ENCODE results near the gene ERCC1. TPM values are rescaled to one million over a fixed set of nuclear protein-coding genes. Genes with fewer than 3 reads are reported as not detected.
"Not testable (repeated sequence)": the region's sequence is repeated elsewhere in the genome, so short reads cannot be mapped to it uniquely, and the experiment has no call there.

The ERCC1 gene
- total RNA-seq, 1 donor, result 73.0 TPM

- DNase-seq (ENCODE audit: low read depth), result no peak
- no peak overlapping the region for H3K4me3 ChIP-seq (ENCODE audit: low read depth, low read length)
- TF ChIP-seq, protein P1, sequence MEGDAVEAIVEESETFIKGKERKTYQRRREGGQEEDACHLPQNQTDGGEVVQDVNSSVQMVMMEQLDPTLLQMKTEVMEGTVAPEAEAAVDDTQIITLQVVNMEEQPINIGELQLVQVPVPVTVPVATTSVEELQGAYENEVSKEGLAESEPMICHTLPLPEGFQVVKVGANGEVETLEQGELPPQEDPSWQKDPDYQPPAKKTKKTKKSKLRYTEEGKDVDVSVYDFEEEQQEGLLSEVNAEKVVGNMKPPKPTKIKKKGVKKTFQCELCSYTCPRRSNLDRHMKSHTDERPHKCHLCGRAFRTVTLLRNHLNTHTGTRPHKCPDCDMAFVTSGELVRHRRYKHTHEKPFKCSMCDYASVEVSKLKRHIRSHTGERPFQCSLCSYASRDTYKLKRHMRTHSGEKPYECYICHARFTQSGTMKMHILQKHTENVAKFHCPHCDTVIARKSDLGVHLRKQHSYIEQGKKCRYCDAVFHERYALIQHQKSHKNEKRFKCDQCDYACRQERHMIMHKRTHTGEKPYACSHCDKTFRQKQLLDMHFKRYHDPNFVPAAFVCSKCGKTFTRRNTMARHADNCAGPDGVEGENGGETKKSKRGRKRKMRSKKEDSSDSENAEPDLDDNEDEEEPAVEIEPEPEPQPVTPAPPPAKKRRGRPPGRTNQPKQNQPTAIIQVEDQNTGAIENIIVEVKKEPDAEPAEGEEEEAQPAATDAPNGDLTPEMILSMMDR (IDR thresholded peaks at IDR 0.05; ENCODE audit: insufficient read depth, low read depth, low read length), result no peak
These were observed 3.8 kb downstream of the ERCC1 start for GRCh38 chr19:45419895-45420294.

DNA sequence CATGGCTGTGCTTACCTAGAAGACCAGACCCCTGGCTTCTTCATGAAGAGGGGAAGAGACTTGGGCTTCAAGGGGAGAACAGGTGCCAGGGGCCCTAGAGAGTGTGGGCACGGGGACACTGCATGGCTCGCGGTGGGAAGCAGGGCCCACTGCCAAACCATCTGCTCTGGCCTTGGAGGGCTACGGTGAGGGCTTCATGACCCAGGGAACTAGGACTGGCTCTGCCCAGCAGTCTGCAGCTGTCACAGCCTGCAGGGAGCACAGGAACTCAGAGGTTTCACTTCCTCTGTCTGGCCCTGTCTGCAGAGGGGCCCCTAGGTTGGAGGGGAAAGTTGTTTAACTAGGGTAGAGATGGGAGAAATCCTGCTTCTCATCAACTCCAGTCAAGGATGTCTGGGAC lies 4.3 kb downstream of the ERCC1 start:
- no peak overlapping the region for H3K4me3 ChIP-seq (ENCODE audit: low read depth, low read length)
- TF ChIP-seq, protein P1 (IDR thresholded peaks at IDR 0.05; ENCODE audit: insufficient read depth, low read depth, low read length), result no peak
- DNase-seq (ENCODE audit: low read depth), result no peak

- no peak for DNase-seq (ENCODE audit: low read depth)
- TF ChIP-seq, protein P1 (IDR thresholded peaks at IDR 0.05; ENCODE audit: insufficient read depth, low read depth, low read length), result no peak
- H3K4me3 ChIP-seq (ENCODE audit: low read depth, low read length), result no peak overlapping the region
These were observed 4.9 kb downstream of the ERCC1 start for GRCh38 chr19:45418802-45419201.

DNA sequence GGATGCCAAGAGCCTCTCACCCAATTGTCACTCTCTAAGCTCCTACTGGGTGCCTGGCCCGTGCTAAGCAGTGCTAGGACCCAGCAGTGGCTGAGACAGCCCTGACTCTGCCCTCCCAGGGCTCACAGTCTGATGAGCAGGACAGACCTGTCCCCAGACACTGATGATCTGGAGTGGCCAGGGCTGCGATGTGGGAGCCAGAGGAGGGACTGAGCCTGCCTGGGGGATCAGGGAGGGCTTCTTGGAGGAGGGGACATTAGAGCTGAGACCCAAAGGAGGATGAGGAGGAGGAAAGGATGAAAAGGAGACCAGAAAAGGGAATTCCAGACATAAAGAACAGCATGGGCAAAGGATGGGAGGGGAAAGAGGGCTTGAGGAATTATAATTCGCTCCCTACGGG lies 6.6 kb downstream of the ERCC1 start:
- no peak overlapping the region for H3K4me3 ChIP-seq (ENCODE audit: low read depth, low read length)
- TF ChIP-seq, protein P1 (IDR thresholded peaks at IDR 0.05; ENCODE audit: insufficient read depth, low read depth, low read length), result no peak
- DNase-seq (ENCODE audit: low read depth), result no peak

DNA sequence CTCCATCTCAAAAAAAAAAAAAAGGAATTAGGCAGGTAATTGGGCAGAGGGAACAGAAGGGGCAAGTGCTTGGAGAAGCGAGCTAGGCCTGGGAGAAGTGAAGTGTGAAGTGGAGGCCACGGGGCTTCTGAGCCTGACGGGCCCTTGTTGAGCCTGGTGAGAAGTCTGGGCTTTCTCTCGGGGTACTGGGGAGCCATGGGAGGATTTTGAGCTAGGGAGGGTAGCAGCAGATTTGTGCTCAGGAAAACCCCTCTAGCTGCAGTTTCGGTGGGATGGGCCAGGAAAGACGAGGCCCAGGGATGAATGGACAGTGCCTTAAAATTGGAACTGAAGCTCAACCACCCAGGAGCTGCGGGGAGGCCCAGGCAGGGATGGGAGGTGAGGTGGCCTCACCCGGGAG lies 9.2 kb downstream of the ERCC1 start:
- TF ChIP-seq, protein P1 (IDR thresholded peaks at IDR 0.05; ENCODE audit: insufficient read depth, low read depth, low read length), result no peak
- DNase-seq (ENCODE audit: low read depth), result no peak
- H3K4me3 ChIP-seq (ENCODE audit: low read depth, low read length), result no peak overlapping the region

GRCh38 chr19:45413497-45413896 lies 10.2 kb downstream of the ERCC1 start:
- no peak overlapping the region for H3K4me3 ChIP-seq (ENCODE audit: low read depth, low read length)
- TF ChIP-seq, protein P1 (IDR thresholded peaks at IDR 0.05; ENCODE audit: insufficient read depth, low read depth, low read length), result no peak
- peak; percentile 21 for DNase-seq (ENCODE audit: low read depth)

DNA sequence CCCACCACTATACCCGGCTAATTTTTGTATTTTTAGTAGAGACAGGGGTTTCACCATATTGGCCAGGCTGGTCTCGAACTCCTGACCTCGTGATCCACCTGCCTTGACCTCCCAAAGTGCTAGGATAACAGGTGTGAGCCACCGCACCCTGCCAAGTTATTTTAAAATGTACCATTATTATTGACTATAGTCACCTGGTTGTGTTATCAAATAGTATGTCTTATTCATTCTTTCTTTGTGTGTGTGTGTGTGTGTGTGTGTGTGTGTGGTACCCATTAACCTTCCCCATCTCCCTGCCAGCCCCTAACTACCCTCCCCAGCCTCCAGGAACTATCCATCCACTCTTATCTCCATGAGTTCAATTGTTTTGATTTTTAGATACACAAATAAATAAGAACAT lies 13.4 kb downstream of the ERCC1 start:
- H3K4me3 ChIP-seq (ENCODE audit: low read depth, low read length); DNase-seq (ENCODE audit: low read depth): not testable (repeated sequence)

Measured in fibroblast of villous mesenchyme (primary cell).